ENCODE data around the gene PSMD1. TPM values are rescaled to one million over a fixed set of nuclear protein-coding genes. Genes with fewer than 3 reads are reported as not detected.

The PSMD1 gene
- total RNA-seq, 1 donor from 2014 or later, result 95.1 TPM

GRCh38 chr2:231211486-231211885, 154.8 kb downstream of the PSMD1 start:
- no peak for DNase-seq

DNA sequence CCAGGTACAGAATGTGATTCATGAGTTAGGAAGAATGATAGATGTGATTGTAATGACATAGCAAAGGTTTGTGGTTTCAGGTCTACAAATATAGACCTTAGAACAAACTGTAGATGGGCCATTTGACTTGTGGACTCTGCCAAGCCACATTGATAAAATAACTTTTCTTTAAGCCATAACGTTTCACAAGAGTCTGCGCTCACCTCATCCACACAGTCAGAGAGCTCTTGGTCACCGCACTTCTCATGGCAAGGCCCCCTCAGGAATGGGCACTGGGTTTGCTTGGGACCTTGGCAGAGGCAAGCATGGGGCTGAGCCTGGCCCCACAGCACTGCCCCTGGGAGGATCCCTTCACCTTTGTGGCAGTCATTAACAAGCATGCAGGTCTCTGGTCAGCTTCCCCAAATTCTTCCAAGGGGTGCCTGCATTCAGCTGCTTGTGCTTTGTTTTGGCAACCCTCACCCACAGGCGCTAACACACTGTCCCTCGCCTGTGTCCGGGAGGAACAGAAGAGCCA, 155.7 kb downstream of the PSMD1 start:
- DNase-seq, result no peak

DNA sequence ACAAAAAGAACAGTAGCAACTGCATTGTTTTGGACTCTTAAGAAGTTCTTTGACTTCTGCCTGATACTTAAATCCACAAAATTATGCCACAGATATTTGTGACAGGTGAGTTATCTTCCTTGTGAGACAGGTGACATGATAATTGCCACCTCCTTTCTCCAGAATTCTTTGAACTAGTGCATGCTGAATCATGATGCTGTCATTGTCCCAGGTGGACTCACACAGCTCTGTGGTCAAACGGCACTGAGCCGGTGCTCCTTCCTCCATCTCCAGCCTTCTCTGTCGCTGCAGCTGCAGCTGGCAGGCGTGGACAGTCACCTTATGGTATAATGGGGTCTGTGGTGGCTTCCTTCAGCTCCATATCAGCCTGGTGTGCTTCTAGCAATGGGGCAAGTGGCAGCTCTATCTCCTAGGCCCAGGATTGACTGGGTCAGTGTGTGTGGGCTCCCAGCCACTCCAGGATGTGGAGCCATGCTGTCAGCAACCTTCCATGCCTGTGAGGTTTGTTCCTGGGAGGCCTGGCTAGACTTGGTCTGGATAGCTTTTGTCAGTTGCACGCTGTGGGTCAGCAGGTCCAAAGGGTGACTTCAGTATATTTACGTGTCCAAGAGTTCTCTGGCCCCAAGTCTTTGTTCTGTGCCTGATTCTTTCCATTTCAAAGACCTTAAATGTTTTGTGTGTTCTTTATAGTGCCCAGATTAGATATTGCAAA, 157.4 kb downstream of the PSMD1 start:
- DNase-seq, result no peak

GRCh38 chr2:231218366-231218765, 161.7 kb downstream of the PSMD1 start:
- DNase-seq, result no peak

DNA sequence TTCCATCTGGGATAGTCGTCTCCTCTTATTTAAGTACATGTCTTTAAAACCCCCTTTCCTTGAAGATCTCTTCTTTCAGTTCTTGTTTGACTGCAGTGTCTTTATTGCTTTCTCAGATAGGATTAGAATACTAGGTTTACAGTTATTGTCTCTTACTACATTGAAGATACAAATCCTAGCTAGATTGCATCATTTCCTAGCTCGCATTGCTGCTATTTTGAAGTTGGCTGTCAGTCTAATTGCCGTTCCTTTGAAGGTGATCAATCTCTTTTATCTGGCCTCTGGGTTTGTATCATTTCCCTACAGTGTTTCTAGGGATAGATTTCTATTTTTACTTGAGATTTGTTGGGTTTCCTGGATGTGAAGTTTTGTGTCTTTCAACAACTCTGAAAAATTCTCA, 162.6 kb downstream of the PSMD1 start:
- DNase-seq, result no peak

DNA sequence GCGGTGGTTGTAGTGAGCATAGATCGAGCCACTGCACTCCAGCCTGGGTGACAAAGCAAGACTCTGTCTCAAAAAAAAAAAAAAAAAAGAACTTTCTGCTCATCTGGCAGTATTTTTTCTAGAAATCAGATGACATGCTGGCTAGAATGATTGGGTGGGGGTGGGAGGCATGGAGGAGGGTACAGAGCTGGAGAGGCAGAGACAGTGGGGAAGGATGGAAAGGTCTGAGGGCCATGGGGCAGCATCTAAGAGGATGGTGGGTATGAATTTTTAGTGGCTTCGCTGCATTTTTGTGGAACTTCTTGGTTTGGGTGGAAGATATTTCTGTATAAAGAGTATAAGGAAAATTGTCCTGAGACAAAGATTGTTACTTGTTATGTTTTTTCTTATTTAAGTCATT, 165.1 kb downstream of the PSMD1 start:
- no peak for DNase-seq

Small RNA genes within 50 kb of the gene (small RNA-seq; reads per million reads assigned to genes)
- not detected for gene RNU1-93P (ENCODE audit: low replicate concordance)

Other genes with a start within 250 kb of the PSMD1 start
- gene ITM2C, start 191.9 kb upstream of the PSMD1 start, total RNA-seq, result 88.1 TPM
- not detected for gene GPR55, start 131.6 kb upstream of the PSMD1 start, total RNA-seq
- not detected for gene SPATA3, start 60.7 kb upstream of the PSMD1 start, total RNA-seq
- 3.5 TPM for gene C2orf72, start 19.3 kb upstream of the PSMD1 start, total RNA-seq
- gene HTR2B, start 68.2 kb downstream of the PSMD1 start, total RNA-seq, result 0.31 TPM
- 11.9 TPM for gene ARMC9, start 141.8 kb downstream of the PSMD1 start, total RNA-seq

Data from tongue (tissue), 3 donors.